ENCODE results near the gene CFAP157. TPM values are rescaled to one million over a fixed set of nuclear protein-coding genes. Genes with fewer than 3 reads are reported as not detected.

The CFAP157 gene
- total RNA-seq (2014; rRNA removed; shearing (Covaris generic)), result not detected in 2 replicates

DNA sequence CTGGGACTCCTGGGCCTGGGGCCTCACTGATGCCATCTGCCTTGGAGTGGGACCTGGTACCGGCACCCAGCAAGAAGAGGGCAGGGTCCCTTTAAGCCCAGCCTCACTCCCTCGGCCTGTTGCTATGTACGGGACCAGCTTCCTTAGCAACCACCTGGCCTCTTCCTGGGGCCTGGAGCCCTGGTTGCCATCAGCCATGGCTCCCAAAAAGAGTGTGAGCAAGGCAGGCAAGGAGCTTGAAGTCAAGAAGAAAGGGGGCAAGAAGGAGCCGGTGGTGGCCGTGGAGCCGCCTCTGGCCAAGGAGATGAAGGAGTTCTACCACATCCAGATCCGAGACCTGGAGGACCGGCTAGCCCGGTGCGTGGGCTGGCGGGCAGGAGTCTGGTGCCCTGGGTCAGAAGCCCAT lies at the start of gene CFAP157:
Gene CFAP157, plus strand, starts transcription at position 153 of the 406 bp plus-strand sequence. Its CDS starts 44 bp downstream, at position 197.
- no peak for DNase-seq (ENCODE audit: low read depth)

DNA sequence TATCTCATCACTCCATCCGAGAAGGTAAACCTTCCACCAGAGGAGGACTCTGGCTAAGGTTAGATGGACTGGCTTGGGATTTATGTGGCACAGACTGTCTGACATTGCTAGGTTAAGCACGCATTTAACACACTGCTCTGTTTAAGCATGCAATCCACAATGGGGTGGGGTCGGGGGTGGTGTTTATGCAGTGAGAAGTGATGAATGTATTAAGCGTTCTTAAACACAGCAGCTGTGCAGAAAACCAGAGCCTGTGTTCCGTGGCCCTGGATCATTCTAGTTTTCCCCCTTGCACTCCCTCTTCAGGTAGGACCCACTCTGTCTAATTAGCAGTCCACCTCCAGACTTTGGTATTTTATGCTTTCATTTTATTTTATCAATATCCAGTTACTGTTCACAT lies 48.4 kb upstream of the CFAP157 start:
- DNase-seq (ENCODE audit: low read depth), result no peak

DNA sequence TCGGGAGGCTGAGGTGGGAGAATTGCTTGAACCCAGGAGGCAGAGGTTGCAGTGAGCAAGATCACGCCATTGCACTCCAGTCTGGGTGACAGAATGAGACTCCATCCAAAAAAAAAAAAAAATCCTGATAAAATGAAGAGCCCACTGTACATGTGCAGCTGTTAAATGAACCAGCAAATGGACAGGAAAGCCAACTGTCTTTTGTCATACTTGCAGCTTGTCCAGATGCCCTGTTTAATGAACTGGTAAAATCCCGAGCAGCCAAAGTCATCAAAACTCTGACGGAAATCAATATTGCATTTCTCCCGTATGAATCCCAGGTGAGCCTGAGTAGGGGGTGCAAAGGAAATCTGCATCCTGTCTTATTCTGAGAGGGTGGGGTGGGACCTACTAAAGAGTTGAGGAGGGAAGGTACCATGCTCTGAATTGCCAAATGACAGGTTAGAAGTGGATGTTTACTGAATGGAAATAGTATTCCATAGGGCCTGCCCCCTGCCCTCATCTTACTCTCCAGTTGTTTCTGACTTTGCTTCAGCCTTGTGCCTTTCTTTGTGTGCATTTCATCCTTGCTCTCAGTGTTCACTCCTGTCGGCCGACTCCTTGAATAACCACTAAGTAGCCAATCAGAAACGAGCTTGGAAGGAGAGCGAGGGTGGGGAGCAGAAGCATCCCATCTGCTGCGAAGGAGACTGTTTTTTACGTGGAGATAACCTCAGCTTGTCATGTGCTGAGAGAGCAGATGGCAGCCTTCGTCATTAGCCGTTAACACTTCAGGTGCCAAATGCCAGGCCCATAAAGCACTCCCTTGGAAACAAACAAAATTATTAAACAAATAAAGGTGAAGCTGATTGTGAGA lies 45.7 kb upstream of the CFAP157 start:
- no peak for DNase-seq (ENCODE audit: low read depth)

DNA sequence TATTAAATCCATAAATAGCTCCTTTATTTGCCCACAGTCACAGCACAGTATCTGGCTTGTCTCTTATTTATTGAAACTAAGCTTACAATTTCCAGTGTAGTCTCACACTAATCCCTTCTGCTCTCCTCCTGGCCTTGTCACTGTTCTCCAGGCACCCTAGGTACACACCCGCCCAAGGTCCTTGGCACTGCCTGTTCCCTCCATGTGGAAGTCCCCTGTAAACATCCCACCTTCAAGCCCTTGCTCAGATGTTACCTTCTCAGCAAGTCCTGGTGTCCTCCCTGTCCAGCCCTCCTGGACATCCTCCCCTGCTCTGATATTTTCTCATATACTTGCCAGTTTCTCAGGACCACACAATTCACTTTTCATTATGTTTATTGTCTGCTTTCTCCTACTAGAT lies 44.2 kb upstream of the CFAP157 start:
- no peak for DNase-seq (ENCODE audit: low read depth)

DNA sequence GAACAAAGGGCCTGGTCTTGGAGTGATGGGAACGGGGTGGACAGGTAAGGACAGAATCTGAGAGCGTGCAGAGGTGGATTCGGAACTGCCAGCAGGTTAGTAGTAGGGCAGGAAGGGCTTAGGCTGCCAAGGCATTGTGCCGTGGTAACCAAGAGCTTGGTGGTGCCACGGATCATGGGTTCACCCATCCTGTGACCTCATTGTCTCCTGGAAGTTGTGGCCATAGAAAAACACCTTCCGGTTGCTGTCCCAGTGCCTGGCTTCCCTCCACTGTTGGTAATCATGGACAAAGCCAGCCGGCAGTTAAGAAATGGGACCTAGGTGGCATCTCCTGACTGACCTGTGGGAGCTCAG lies 42.5 kb upstream of the CFAP157 start:
- DNase-seq (ENCODE audit: low read depth), result no peak

DNA sequence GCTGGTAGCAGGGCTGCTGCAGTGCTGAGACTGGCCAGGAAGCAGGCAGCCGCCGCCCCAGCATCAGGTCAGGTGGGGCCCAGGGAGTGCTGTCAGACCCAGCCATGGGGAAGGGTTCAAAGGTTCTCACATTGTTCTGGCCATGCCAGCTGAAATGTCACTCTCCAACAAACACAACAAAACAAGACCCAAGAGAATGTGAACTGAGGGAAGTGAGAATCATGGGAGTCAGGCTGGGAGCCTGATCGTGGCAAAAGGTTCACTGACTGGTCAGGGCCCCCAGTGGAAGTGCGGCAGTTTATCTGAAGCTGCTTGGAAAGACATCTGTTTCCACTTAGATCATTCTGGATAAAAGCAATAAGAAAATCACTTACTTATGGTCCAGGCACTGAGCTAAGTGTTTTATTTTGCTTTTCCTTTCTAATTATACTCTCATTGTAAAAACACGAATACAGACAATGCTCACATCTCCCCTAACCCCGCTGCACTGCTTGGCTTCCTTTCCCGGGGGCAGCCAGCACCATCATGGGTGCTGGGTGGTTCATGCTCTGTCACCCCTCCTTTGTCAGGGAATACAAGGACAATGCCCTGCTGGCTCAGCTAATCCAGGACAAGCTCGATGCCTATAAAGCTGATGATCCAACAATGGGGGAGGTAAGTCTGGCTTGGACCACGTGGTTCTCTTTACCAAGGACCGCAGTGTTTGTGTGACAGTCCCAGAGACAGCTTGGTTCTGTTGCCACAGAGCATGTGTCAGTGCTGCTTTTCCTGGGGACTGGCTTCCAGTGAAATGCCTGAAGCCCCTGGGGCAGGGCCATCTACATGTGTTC lies 41.9 kb upstream of the CFAP157 start:
- peak; percentile 57 for DNase-seq (ENCODE audit: low read depth)

DNA sequence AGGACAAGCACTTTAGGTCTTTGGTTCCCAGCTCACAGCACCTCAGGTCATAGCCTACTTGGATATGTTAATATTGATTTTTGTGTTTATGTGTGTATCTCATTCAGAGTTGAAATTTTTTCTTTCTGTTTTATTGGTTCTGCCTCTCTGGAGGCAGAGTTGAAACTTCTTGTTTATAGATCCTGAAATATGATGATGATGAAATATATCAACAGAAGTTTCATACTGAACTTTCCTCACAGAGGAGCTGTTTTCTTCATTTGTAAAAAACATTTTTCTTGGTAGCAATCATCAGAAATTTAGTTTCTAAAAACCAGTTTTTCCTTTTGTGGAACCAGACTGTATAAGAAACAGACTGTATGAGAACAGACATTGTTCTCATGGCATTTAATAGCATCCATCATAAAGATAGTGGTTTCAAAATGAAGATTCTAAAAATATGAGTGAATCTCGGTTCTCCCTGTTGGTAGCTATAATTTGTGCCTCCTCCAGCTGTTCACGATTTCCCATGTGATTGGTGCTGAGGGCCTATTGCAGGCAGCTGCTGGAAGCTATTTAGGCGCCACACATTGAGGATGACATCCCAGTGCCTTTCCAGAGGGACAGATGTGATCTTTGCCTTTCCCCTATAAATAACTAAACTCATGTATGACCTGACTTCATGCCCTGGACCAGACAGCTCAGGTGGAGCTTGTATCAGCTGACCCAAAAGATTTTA lies 39.5 kb upstream of the CFAP157 start:
- DNase-seq (ENCODE audit: low read depth), result no peak

DNA sequence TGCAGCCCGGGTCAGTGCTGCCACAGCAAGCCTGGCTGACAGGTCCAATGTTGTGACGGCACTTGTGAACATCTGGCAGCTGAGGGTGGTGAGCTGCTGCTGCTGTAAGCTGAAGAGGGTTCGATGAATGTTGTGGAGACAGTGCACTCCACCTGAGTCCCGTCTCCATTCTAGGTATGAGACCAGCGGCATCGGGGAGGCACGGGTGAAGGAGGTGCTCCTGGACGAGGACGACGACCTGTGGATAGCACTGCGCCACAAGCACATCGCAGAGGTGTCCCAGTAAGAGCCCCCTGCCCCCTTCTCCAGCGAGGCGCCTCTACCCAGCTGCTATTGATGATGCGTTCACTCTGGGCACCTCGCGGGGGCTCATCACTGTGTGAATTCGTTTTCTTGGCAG lies 38.9 kb upstream of the CFAP157 start:
- no peak for DNase-seq (ENCODE audit: low read depth)

DNA sequence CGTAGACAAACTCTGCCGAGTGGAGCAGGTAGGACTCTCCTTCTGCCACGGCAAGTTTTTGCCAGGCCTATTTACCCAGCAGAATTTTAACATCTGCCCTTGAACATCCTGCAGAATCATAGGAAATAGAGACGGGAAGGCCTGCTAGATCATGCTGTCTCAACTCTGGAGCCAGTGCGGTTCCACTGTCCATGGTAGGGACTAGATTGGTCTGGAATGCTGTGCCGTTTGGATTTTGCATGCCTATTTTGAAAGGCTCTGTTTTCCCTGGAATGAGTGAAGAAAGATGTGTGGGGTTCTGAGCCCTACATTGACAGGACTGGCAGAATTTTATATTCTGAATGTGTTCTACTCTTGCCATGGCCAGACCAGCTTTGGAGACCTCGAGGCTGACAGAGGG lies 33.6 kb upstream of the CFAP157 start:
- DNase-seq (ENCODE audit: low read depth), result no peak

DNA sequence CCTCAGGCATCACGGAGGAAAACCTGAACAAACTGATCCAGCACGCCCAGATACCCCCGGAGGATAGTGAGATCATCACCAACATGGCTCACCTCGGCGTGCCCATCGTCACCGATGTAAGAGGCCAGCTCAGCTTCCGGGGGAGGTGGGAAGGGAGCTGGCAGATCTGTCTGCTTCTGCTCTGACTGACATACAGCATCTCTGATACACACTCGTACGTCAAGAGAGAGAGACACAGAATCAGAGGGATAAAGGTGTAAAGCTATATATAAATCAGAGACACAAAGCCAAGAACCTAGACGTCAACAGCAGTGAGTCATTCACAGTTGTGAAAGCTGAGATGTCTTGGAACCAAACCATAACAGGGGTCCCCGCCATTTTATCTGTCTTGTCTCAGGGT lies 30.1 kb upstream of the CFAP157 start:
- DNase-seq (ENCODE audit: low read depth), result no peak

DNA sequence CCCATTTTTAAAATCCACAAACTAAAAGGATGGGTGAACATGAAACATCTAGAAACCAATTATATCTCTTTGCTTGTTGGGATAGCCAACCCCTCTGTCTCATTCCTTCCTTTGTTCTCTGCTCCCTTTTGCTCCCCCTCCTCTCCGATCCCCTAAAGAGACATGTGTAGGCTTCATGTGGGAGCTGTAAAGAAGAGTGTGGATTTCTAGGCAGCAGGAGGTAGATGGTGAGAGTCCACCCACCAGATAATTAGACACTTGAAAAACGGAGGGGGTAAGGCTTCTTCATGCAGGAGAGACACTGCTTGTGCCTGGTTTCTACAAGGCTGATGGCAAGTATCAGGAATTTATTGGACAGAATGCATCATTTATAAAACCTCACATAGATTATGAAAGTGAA lies 27.3 kb upstream of the CFAP157 start:
- DNase-seq (ENCODE audit: low read depth), result no peak

DNA sequence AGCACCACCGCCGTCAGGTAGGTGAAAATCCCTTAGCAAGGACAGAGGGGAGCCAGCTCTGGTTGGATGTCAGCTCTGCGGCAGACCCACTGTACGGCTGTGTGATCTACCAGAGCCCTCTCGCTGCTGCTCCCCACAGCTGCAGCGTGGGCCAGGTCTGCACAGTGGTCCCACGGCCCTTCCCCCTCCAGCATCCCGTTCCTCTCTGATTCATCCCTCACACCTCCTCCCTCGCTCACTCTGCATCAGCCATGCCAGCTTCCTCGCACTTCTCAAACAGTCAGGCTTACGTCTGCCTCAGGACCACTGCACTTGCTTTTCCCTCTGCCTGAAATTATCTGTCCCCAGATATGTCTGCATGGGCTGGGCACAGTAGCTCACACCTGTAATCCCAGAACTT lies 26.6 kb upstream of the CFAP157 start:
- no peak for DNase-seq (ENCODE audit: low read depth)

DNA sequence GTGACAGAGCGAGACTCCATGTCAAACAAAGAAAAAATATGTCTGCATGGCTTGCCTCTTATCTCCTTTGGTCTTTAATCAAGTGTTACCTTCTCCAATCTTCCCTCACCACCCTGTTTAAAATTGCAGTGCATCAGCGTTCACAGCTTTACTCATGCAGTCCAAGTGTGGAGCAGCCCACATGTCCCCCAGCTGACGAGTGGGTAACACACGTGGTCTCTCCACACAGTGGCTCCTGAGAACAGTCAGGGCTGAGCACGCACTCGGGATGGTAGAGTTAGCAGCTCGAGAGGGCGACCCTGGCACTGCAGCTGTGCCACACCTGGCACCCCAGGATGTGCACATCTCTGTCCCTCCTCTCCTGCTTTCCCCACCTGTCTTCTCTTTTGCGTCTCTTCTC lies 25.9 kb upstream of the CFAP157 start:
- no peak for DNase-seq (ENCODE audit: low read depth)

DNA sequence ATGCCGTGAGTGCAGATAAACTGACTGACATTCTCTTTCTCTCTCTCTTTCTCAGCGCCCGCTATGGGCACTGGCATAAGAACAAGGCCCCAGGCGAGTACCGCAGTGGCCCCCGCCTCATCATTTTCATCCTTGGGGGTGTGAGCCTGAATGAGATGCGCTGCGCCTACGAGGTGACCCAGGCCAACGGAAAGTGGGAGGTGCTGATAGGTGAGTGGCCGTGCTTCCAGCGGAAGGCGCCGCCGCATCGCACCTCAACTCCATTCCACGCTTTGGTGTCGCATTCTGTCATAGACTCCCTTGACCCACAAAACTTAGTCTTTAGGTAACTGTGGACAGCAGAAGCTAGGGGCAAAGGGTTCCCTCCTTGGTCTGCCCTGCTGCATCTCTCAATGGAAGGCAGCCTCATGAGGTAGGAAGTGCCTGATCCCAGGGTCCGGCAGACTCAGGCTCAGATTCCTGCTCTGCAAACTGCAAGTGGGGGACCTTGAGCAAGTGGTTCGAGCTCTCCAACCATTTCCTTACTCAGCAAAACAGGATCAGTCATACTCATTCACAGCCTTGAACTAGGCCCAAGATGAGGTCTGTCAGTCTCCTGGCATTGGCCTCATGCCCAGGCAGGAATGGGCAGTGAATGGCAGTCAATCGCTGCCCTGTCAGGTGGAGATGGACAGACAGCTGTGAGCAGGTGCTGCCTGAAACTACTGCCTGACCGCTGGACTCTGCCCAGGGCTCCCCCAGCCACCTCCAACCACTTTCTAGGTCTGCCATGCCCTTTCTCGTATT lies 24.2 kb upstream of the CFAP157 start:
- no peak for DNase-seq (ENCODE audit: low read depth)

DNA sequence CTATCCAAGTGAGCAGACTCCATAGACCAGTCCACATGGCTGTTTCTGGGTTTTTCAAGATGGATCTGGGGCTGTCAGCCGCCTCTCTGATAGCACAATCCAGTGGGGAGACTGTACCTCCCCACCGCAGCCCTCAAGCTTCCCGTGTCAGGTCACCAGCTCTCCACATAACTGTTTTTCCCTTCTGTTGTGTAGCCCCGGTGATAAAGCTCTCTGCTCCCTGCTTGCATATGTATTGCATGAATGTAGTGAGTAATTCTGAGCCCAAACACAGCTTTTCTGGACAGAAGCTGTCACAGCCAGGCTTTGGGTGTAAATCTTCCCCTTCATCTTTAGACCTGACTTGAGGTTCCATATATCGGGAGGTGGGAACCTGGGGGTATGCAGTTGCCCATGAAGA lies 23.1 kb upstream of the CFAP157 start:
- DNase-seq (ENCODE audit: low read depth), result peak; percentile 54

DNA sequence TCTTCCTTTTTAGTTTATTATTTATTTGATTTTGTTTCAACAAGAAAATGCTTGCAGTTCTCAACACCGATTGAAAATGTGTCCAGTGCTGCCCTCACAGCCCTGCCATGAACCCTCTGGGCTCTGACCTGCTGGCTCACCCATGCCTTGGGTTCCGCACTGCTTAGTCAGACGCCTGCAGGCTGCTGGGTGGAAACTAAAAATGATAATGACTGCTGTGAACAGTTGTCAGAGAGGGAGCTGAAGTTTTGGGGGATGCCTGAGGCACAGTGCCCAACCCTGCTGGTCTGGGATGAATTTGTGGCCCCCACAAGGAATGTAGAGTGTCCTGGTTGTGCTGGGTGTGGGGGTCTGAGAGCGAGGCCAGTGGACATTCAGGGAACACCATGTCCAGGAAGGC lies 22.2 kb upstream of the CFAP157 start:
- DNase-seq (ENCODE audit: low read depth), result peak; percentile 82

DNA sequence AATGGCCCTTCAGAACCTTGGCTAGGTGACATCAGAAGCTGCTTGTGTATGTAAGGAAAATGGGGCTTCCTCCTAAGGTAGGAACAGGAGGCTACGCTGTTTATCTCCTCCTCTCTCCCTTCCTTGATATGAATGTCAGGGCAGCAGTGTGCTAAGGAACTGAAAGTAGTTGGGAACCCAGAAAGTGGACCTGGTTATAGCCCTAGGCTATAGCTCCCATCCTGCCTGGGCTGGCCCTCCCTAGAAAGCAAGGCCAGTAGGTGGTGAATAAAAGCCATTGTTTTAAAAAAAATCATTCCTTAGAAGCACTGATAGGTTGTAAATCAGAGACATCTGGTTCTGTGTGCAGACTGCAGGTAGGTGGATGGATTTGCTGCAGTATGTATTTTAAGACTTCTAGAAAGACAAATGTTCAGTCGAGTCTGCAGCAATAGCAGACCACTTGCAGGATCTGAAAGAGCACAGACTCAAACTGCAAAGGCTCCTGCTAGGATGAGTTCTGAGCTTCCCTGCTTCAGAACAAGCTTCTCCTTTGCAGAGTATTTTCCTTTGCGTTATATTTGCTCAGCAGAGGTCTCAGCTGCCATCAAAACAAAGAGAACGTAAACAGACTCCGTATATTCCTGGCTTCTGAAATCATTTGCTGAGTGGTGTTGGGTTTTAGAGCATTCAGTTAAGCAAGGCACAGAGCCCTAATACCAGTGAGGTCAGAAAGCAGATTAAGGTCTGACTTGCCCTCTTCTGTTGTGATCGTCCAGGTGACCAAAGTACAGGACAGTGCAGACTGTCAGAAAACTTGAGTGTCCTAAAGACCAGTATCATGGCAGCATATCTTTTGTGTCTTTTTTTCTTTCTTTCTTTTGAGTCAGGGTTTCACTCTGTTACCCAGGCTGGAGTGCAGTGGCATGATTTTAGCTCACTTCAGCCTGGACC lies 20.1 kb upstream of the CFAP157 start:
- DNase-seq (ENCODE audit: low read depth), result no peak

DNA sequence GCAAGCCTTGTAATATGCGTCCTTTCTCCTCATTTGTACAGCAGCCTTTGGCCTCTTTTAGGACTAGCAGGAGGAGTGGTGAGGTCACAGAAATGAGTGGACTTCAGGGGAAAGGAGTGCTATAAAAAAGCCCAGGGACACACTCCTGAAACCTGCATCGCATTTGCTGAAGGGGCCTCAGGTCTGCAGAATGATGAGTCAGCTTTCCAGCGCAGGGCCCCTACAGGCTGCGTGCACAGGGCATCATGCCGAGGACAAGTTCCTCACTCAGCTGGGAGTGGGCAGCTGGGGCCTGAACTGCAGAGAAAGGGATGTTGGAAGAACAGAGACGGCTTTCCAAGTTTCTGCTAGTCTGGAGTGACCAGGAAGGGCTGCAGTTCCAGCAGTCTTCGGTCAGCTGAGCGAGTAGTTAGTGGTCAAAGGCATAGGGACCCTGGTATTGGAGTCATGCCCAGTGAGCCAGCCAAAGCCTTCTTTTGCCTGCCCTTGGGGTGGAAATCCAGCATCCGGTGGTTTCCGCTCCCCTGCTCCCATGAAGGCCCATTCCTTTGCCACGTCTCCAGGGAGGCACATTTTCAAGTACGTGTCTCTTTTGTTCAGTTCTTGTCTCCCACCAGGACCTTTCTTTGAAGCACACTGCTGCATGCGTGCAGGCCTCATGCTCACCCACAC lies 17.3 kb upstream of the CFAP157 start:
- DNase-seq (ENCODE audit: low read depth), result peak; percentile 71

DNA sequence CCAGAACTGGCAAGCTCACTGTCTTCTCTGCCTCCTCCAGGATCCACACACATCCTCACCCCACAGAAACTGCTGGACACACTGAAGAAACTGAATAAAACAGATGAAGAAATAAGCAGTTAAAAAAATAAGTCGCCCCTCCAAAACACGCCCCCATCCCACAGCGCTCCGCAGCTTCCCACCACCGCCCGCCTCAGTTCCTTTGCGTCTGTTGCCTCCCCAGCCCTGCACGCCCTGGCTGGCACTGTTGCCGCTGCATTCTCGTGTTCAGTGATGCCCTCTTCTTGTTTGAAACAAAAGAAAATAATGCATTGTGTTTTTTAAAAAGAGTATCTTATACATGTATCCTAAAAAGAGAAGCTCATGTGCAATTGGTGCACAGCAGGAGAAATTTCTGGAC lies 16.1 kb upstream of the CFAP157 start:
- no peak for DNase-seq (ENCODE audit: low read depth)

DNA sequence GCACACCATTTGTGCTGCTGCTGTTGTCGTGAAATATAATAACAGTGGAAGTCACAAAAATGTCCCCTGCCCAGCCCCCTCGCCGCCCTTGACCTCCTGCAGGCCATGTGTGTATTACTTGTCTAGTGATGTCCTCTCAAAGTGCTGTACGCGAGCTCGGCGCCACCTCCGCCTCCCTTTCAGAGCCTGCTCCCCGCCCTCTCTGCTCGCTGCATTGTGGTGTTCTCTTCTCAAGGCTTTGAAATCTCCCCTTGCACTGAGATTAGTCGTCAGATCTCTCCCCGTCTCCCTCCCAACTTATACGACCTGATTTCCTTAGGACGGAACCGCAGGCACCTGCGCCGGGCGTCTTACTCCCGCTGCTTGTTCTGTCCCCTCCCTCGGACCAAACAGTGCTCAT lies 14.7 kb upstream of the CFAP157 start:
- DNase-seq (ENCODE audit: low read depth), result no peak
